ENCODE data around the gene SPATA2L.

SPATA2L gene, protein sequence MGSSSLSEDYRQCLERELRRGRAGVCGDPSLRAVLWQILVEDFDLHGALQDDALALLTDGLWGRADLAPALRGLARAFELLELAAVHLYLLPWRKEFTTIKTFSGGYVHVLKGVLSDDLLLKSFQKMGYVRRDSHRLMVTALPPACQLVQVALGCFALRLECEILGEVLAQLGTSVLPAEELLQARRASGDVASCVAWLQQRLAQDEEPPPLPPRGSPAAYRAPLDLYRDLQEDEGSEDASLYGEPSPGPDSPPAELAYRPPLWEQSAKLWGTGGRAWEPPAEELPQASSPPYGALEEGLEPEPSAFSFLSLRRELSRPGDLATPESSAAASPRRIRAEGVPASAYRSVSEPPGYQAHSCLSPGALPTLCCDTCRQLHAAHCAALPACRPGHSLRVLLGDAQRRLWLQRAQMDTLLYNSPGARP

DNA sequence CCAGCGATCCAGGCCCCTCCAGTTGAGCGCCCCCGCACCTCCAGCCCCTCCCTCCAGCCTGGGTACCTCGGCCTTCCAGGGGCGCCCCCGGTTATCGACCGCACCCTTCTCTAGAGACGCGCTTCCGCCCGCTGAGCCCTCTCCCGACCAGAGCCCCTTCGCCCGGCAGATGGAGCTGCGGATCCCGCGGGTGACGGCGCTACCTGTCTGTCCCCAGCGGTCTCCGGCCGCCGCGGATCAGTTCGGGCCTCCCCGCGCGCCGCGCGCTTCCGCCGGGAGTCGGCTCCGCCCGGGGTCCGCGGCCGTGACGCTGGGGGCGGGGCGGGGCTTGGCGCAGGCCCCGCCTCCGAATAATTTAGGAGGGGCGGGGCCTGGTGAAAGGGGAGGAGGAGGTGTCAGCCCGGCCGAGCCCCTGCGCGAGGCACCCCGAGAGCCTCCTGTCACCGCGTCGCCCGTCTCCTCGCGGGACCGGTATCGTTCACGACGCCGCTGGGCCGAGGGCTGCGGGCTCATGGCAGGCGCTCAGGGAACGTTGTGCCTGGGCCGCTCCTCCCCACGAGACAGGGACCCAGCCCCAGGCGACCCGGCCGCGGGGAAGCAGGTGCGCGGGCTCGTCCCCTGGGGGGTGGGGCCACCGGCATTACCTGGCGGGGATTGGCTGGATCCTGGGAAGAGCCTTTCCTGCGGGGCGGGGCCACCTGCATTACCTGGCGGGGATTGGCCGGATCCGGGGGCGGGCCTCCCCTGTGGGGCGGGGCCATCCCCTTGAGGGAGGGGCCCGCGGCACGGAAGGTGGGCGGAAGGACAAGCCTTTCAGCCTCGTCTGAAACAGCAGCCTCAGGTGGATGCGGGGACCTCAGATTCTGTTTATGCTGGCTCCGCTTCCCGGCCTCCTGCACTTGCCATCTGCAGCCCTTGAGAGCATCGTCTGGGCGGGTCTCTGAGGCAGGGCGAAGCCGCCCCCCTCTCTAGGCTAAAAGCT, at the start of gene SPATA2L:
TSS of gene SPATA2L (minus strand) at position 281 of the 982 bp plus-strand sequence. CDS start 473 bp downstream, outside the sequence.
- POLR2A ChIA-PET: interaction anchor here (0.6 to 1.8 kb wide), 3 partner anchors 15 to 172 kb away, joined by 5 to 16 read pairs (median 6); partner anchors contain the start of genes CDK10, TCF25 and VPS9D1
- TF ChIP-seq, protein P1, sequence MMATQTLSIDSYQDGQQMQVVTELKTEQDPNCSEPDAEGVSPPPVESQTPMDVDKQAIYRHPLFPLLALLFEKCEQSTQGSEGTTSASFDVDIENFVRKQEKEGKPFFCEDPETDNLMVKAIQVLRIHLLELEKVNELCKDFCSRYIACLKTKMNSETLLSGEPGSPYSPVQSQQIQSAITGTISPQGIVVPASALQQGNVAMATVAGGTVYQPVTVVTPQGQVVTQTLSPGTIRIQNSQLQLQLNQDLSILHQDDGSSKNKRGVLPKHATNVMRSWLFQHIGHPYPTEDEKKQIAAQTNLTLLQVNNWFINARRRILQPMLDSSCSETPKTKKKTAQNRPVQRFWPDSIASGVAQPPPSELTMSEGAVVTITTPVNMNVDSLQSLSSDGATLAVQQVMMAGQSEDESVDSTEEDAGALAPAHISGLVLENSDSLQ (IDR thresholded peaks at IDR 0.05): peak; percentile 31
- TF ChIP-seq ZNF384 (IDR thresholded peaks at IDR 0.05) (no peak), HDGF (IDR thresholded peaks at IDR 0.05; ENCODE audit: borderline replicate concordance) (peak; percentile 79; the same call in 1 of the 2 replicates), L3MBTL2 (conservative IDR thresholded peaks at IDR 0.05) (peak; percentile 90), FOXK2 (IDR thresholded peaks at IDR 0.05) (no peak), ARNT (IDR thresholded peaks at IDR 0.05) (no peak), SP1 (IDR thresholded peaks at IDR 0.05) (peak; percentile 65)
- CTCF ChIA-PET: interaction anchor here (0.5 to 1.3 kb wide), 3 partner anchors 11 to 159 kb away, joined by 3 to 5 read pairs (median 4); no protein-coding TSS in a partner anchor
- peak; percentile 94 for DNase-seq (ENCODE audit: extremely low spot score)

DNA sequence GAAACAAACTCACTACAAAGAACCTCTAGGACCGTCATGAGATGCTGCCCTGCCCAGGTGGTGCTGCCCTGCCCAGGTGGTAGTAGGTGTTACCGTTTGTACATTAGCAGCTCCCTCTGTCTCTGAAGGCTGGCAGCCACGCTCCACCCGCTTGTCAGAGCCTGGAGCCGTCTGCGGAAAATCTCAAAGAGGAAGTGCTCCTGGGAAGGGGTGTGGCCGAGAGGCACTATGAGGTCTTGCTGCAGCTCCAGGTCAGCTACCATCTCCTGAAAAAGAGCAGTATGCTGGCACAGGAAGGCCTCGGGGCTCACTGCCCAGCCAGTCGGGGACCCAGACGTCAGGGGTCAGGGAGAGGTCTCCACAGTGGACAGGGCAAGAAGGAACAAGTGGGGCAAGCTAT, 48.1 kb upstream of the SPATA2L start:
- ChIA-PET CTCF (interaction anchor here (1.2 kb wide), 1 partner anchor 110 kb away, joined by 4 read pairs; no protein-coding TSS in a partner anchor), POLR2A (no interaction called here)
- TF ChIP-seq NFRKB (IDR thresholded peaks at IDR 0.05): no peak
- no peak for TF ChIP-seq TARDBP (IDR thresholded peaks at IDR 0.05)
- TF ChIP-seq SP1 (IDR thresholded peaks at IDR 0.05): no peak
- no peak for TF ChIP-seq ELF4 (IDR thresholded peaks at IDR 0.05)
- no peak for TF ChIP-seq L3MBTL2 (conservative IDR thresholded peaks at IDR 0.05)
- TF ChIP-seq CTBP1 (IDR thresholded peaks at IDR 0.05; ENCODE audit: borderline replicate concordance): no peak
- no peak for TF ChIP-seq LEF1 (IDR thresholded peaks at IDR 0.05; ENCODE audit: borderline replicate concordance)
- no peak for TF ChIP-seq SUZ12 (IDR thresholded peaks at IDR 0.05)
- TF ChIP-seq ZNF384 (IDR thresholded peaks at IDR 0.05): no peak
- TF ChIP-seq BHLHE40 (IDR thresholded peaks at IDR 0.05; ENCODE audit: borderline replicate concordance): no peak
- TF ChIP-seq FOXM1 (IDR thresholded peaks at IDR 0.05; ENCODE audit: borderline replicate concordance): no peak
- no peak for DNase-seq (ENCODE audit: extremely low spot score)

DNA sequence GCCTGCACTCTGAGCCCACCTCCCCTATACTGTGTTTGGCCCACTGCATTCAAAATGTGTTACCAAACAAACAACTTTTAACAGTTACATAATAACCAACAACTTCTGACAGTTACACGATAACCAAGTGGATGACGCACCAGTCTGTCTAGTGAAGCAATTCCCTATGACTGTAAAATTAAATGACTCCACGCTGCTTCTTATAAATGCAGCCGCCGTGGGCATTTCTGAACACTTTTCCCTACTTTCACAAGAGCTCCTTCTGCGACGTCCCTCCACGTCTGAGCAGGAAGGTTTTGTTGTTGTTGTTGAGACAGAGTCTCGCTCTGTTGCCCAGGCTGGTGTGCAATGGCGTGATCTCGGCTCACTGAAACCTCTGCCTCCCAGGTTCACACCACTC, 47.4 kb upstream of the SPATA2L start:
- ChIA-PET CTCF (interaction anchor here (1.2 kb wide), 1 partner anchor 111 kb away, joined by 4 read pairs; no protein-coding TSS in a partner anchor), POLR2A (interaction anchor here (0.8 kb wide), 1 partner anchor 11 kb away, joined by 3 read pairs; no protein-coding TSS in a partner anchor)
- TF ChIP-seq, protein P1 (IDR thresholded peaks at IDR 0.05): no peak
- TF ChIP-seq SP1 (IDR thresholded peaks at IDR 0.05): no peak
- TF ChIP-seq ZNF384 (IDR thresholded peaks at IDR 0.05): no peak
- TF ChIP-seq ARNT (IDR thresholded peaks at IDR 0.05): no peak
- TF ChIP-seq FOXA1 (IDR thresholded peaks at IDR 0.05): no peak
- no peak for TF ChIP-seq L3MBTL2 (conservative IDR thresholded peaks at IDR 0.05)
- TF ChIP-seq LEF1 (IDR thresholded peaks at IDR 0.05; ENCODE audit: borderline replicate concordance): no peak
- TF ChIP-seq ELF4 (IDR thresholded peaks at IDR 0.05): no peak
- TF ChIP-seq FOXK2 (IDR thresholded peaks at IDR 0.05): no peak
- TF ChIP-seq SUZ12 (IDR thresholded peaks at IDR 0.05): no peak
- TF ChIP-seq NFRKB (IDR thresholded peaks at IDR 0.05): no peak
- no peak for TF ChIP-seq CTBP1 (IDR thresholded peaks at IDR 0.05; ENCODE audit: borderline replicate concordance)
- TF ChIP-seq FOXM1 (IDR thresholded peaks at IDR 0.05; ENCODE audit: borderline replicate concordance): no peak
- TF ChIP-seq BHLHE40 (IDR thresholded peaks at IDR 0.05; ENCODE audit: borderline replicate concordance): no peak
- TF ChIP-seq HDGF (IDR thresholded peaks at IDR 0.05; ENCODE audit: borderline replicate concordance): no peak
- TF ChIP-seq TARDBP (IDR thresholded peaks at IDR 0.05): no peak
- no peak for DNase-seq (ENCODE audit: extremely low spot score)

DNA sequence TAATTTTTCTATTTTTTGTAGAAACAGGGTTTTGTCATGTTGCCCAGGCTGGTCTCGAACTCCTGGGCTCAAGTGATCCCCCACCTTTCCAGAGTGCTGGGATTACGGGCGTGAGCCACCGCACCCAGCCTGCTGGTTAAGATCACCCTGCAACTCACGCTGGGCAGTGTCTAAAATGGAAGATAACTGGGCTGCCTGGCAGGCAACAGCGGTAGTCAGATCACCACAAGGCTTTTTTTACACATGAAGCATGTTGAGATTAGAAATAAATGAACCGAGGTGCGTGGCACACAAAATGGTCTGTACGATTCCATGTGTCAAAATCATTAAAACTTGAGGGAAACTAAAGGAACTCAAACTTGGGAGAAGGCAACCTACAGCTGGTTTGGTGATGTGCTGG, 46.6 kb upstream of the SPATA2L start:
- CTCF ChIA-PET: no interaction called here
- no peak for TF ChIP-seq SP1 (IDR thresholded peaks at IDR 0.05)
- TF ChIP-seq BHLHE40 (IDR thresholded peaks at IDR 0.05; ENCODE audit: borderline replicate concordance): no peak
- TF ChIP-seq ELF4 (IDR thresholded peaks at IDR 0.05): no peak
- no peak for TF ChIP-seq ZNF384 (IDR thresholded peaks at IDR 0.05)
- TF ChIP-seq FOXA1 (IDR thresholded peaks at IDR 0.05): no peak
- TF ChIP-seq, protein P1 (IDR thresholded peaks at IDR 0.05): no peak
- no peak for TF ChIP-seq CTBP1 (IDR thresholded peaks at IDR 0.05; ENCODE audit: borderline replicate concordance)
- no peak for TF ChIP-seq HDGF (IDR thresholded peaks at IDR 0.05; ENCODE audit: borderline replicate concordance)
- TF ChIP-seq FOXM1 (IDR thresholded peaks at IDR 0.05; ENCODE audit: borderline replicate concordance): no peak
- no peak for TF ChIP-seq NFRKB (IDR thresholded peaks at IDR 0.05)
- TF ChIP-seq SUZ12 (IDR thresholded peaks at IDR 0.05): no peak
- TF ChIP-seq LEF1 (IDR thresholded peaks at IDR 0.05; ENCODE audit: borderline replicate concordance): no peak
- TF ChIP-seq L3MBTL2 (conservative IDR thresholded peaks at IDR 0.05): no peak
- no peak for TF ChIP-seq FOXK2 (IDR thresholded peaks at IDR 0.05)
- DNase-seq (ENCODE audit: extremely low spot score): no peak
- POLR2A ChIA-PET: no interaction called here

DNA sequence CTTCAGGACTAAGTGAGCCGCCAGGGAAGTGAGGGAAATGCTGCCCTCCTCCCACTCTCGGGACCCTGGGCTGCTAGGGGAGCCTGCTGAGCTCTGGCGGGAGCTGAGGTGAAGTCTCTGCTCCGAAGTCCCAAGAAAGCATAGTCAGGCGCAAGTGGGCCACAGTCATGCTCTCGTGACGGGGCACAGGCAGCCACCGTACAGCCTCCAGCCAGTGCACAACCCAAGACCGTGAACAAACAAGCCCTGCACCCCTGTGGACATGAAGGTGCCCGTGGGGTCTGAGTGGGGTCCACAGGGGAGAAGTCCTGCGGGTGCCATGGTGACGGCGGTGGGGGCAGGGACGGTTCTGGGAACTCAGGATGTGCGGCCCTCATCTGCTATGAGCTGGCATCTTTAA, 44.5 kb upstream of the SPATA2L start:
- no peak for TF ChIP-seq ZNF384 (IDR thresholded peaks at IDR 0.05)
- TF ChIP-seq LEF1 (IDR thresholded peaks at IDR 0.05; ENCODE audit: borderline replicate concordance): no peak
- TF ChIP-seq BHLHE40 (IDR thresholded peaks at IDR 0.05; ENCODE audit: borderline replicate concordance): no peak
- no peak for TF ChIP-seq ELF4 (IDR thresholded peaks at IDR 0.05)
- TF ChIP-seq, protein P1 (IDR thresholded peaks at IDR 0.05): no peak
- no peak for TF ChIP-seq L3MBTL2 (conservative IDR thresholded peaks at IDR 0.05)
- no peak for TF ChIP-seq FOXM1 (IDR thresholded peaks at IDR 0.05; ENCODE audit: borderline replicate concordance)
- TF ChIP-seq HDGF (IDR thresholded peaks at IDR 0.05; ENCODE audit: borderline replicate concordance): no peak
- TF ChIP-seq FOXK2 (IDR thresholded peaks at IDR 0.05): no peak
- no peak for TF ChIP-seq NFRKB (IDR thresholded peaks at IDR 0.05)
- TF ChIP-seq SP1 (IDR thresholded peaks at IDR 0.05): no peak
- TF ChIP-seq CTBP1 (IDR thresholded peaks at IDR 0.05; ENCODE audit: borderline replicate concordance): no peak
- no peak for TF ChIP-seq FOXA1 (IDR thresholded peaks at IDR 0.05)
- no peak for TF ChIP-seq ARNT (IDR thresholded peaks at IDR 0.05)
- DNase-seq (ENCODE audit: extremely low spot score): no peak
- ChIA-PET POLR2A (no interaction called here), CTCF (no interaction called here)
